ENCODE measurements around the gene TLE5.

The TLE5 gene

GRCh38 chr19:3083964-3084363 lies 21.7 kb upstream of the TLE5 start:
- TF ChIP-seq, protein P1, sequence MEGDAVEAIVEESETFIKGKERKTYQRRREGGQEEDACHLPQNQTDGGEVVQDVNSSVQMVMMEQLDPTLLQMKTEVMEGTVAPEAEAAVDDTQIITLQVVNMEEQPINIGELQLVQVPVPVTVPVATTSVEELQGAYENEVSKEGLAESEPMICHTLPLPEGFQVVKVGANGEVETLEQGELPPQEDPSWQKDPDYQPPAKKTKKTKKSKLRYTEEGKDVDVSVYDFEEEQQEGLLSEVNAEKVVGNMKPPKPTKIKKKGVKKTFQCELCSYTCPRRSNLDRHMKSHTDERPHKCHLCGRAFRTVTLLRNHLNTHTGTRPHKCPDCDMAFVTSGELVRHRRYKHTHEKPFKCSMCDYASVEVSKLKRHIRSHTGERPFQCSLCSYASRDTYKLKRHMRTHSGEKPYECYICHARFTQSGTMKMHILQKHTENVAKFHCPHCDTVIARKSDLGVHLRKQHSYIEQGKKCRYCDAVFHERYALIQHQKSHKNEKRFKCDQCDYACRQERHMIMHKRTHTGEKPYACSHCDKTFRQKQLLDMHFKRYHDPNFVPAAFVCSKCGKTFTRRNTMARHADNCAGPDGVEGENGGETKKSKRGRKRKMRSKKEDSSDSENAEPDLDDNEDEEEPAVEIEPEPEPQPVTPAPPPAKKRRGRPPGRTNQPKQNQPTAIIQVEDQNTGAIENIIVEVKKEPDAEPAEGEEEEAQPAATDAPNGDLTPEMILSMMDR (IDR thresholded peaks at IDR 0.05; ENCODE audit: control insufficient read depth, insufficient read depth, low read depth, low read length, missing control alignments) = no peak
- no peak for DNase-seq (ENCODE audit: low read depth)
- H3K4me3 ChIP-seq (ENCODE audit: control insufficient read depth, low read depth, low read length) = no peak overlapping the region

- no peak for DNase-seq (ENCODE audit: low read depth)
- TF ChIP-seq, protein P1 (IDR thresholded peaks at IDR 0.05; ENCODE audit: control insufficient read depth, insufficient read depth, low read depth, low read length, missing control alignments) = no peak
- H3K4me3 ChIP-seq (ENCODE audit: control insufficient read depth, low read depth, low read length) = no peak overlapping the region
These were observed 20.0 kb upstream of the TLE5 start for GRCh38 chr19:3082331-3082730.

DNA sequence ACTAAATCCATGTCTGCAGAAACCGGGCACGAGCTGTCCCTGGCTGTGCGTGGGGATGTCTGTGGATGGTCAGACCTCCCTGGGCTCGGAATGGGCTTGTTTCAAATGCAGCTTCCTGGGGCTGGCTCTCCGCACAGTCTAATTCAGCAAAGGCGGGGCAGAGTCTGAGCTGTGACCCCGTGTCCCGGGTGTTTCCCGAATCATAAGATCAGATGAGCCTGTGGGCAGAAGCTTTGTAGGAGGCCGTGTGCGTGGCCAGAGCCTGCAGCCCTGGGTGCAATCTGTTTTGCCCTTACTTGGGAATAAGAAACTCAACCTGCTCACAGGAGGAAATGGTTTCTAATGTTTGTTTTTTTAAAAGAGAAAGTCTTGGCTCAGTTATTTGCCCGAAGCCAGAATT lies 18.0 kb upstream of the TLE5 start:
- no peak overlapping the region for H3K4me3 ChIP-seq (ENCODE audit: control insufficient read depth, low read depth, low read length)
- TF ChIP-seq, protein P1 (IDR thresholded peaks at IDR 0.05; ENCODE audit: control insufficient read depth, insufficient read depth, low read depth, low read length, missing control alignments) = no peak
- DNase-seq (ENCODE audit: low read depth) = no peak

DNA sequence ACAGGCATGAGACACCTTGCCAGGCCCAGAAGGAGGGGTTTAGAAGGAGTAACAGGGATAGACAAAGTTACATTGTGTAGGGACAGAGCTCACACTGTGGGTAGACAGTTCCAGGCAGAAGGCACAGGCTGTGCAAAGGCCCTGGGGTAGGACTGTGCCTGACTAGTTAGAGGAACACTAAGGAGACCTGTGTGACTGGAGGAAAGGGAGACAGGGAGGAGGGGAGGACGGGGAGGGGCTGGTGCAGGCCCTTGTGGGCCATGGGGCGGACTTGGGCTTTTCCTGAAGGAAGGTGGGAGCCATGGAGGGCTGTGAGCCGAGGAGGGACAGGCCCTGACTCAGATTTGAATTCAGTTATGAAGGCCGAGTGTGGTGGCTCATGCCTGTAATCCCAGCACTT lies 17.3 kb upstream of the TLE5 start:
- DNase-seq (ENCODE audit: low read depth) = no peak
- TF ChIP-seq, protein P1 (IDR thresholded peaks at IDR 0.05; ENCODE audit: control insufficient read depth, insufficient read depth, low read depth, low read length, missing control alignments) = no peak
- H3K4me3 ChIP-seq (ENCODE audit: control insufficient read depth, low read depth, low read length) = no peak overlapping the region

GRCh38 chr19:3075605-3076431 lies 13.5 kb upstream of the TLE5 start:
- H3K4me3 ChIP-seq (ENCODE audit: control insufficient read depth, low read depth, low read length) = no peak overlapping the region
- no peak for DNase-seq (ENCODE audit: low read depth)
- TF ChIP-seq, protein P1 (IDR thresholded peaks at IDR 0.05; ENCODE audit: control insufficient read depth, insufficient read depth, low read depth, low read length, missing control alignments) = peak; percentile 83

GRCh38 chr19:3073931-3074595 lies 11.8 kb upstream of the TLE5 start:
- TF ChIP-seq, protein P1 (IDR thresholded peaks at IDR 0.05; ENCODE audit: control insufficient read depth, insufficient read depth, low read depth, low read length, missing control alignments) = peak; percentile 23
- no peak overlapping the region for H3K4me3 ChIP-seq (ENCODE audit: control insufficient read depth, low read depth, low read length)
- no peak for DNase-seq (ENCODE audit: low read depth)
